Mesendoderm (in vitro differentiated cells): ENCODE results near the gene POU6F1.

Experiments
- DNase-seq: peaks from one replicate; pipeline ENCODE4 v3.0.0; 2013
- H2AK5ac ChIP-seq: 2 replicates; pipeline ENCODE4 v1.6.1; 2013; ENCODE audit warnings: low read length, inconsistent platforms
- H2BK120ac ChIP-seq: 2 replicates; pipeline ENCODE4 v1.6.1; 2013; ENCODE audit warnings: low read depth, mild to moderate bottlenecking, low read length, moderate library complexity, mixed read lengths
- H2BK15ac ChIP-seq: replicated peaks from 2 replicates; pipeline ENCODE4 v1.6.1; 2013; ENCODE audit warnings: low read depth, mild to moderate bottlenecking, moderate library complexity
- H2BK5ac ChIP-seq: 2 replicates; pipeline ENCODE4 v1.6.1; 2013; ENCODE audit warnings: low read length, inconsistent platforms
- H3K18ac ChIP-seq: 2 replicates; pipeline ENCODE4 v1.6.1; 2013; ENCODE audit warnings: mild to moderate bottlenecking, low read length, mixed read lengths
- H3K23ac ChIP-seq: one replicate; pipeline ENCODE4 v1.6.1; 2013; ENCODE audit warnings: low read length
- H3K27ac ChIP-seq: 2 replicates; pipeline ENCODE4 v1.5.1; 2013; ENCODE audit warnings: low read depth, mild to moderate bottlenecking, inconsistent platforms, low read length, moderate library complexity
- H3K27me3 ChIP-seq: 2 replicates; pipeline ENCODE4 v1.6.1; 2013; ENCODE audit warnings: low read length, control low read depth, mild to moderate bottlenecking, inconsistent platforms; ENCODE audit not compliant: insufficient read depth, poor library complexity
- H3K36me3 ChIP-seq: 2 replicates; pipeline ENCODE4 v1.6.1; 2013; ENCODE audit warnings: low read length, inconsistent platforms; ENCODE audit not compliant: control insufficient read depth, insufficient read depth
- H3K4ac ChIP-seq: one replicate; pipeline ENCODE4 v1.6.1; 2013; ENCODE audit warnings: low read depth, mild to moderate bottlenecking, low read length, moderate library complexity
- H3K4me1 ChIP-seq: 2 replicates; pipeline ENCODE4 v1.6.1; 2013; ENCODE audit warnings: low read depth, low read length, inconsistent platforms; ENCODE audit not compliant: control insufficient read depth
- H3K4me2 ChIP-seq: 2 replicates; pipeline ENCODE4 v1.6.1; 2013; ENCODE audit warnings: low read length
- H3K4me3 ChIP-seq: 2 replicates; pipeline ENCODE4 v1.5.1; 2013; ENCODE audit warnings: mild to moderate bottlenecking, low read length
- H3K56ac ChIP-seq: one replicate; pipeline ENCODE4 v1.6.1; 2013; ENCODE audit warnings: low read length
- H3K79me1 ChIP-seq: 2 replicates; pipeline ENCODE4 v1.6.1; 2013; ENCODE audit warnings: low read length, inconsistent platforms
- H3K79me2 ChIP-seq: 2 replicates; pipeline ENCODE4 v1.6.1; 2013; ENCODE audit warnings: mild to moderate bottlenecking, low read length; ENCODE audit not compliant: control insufficient read depth, insufficient read depth
- H3K9ac ChIP-seq: 2 replicates; pipeline ENCODE4 v1.6.1; 2013; ENCODE audit warnings: low read length, inconsistent platforms
- H4K5ac ChIP-seq: one replicate; pipeline ENCODE4 v1.6.1; 2013; ENCODE audit warnings: low read length
- H4K8ac ChIP-seq: one replicate; pipeline ENCODE4 v1.6.1; 2013; ENCODE audit warnings: low read depth, mild to moderate bottlenecking, control low read depth, low read length, moderate library complexity
- WGBS: extraction: QIAGEN DNeasy Blood & Tissue Kit; methylation state at CpG from one replicate; pipeline ENCODE4 v1.1.7; 2013; ENCODE audit warnings: low lambda C conversion rate, missing lambda C conversion rate; ENCODE audit not compliant: insufficient coverage; ENCODE audit errors: extremely low coverage; 5-methylcytosine and 5-hydroxymethylcytosine counted together

The POU6F1 gene

GRCh38 chr12:51199366-51199945 is 18.4 kb downstream of the POU6F1 start:
- no peak overlapping the region for H4K5ac ChIP-seq
- WGBS, result no CpG with 5 or more reads among the region's 10 CpGs
- H3K4me3 ChIP-seq, result no peak overlapping the region
- no peak overlapping the region for H3K9ac ChIP-seq
- H4K8ac ChIP-seq, result no peak overlapping the region
- no peak overlapping the region for H2BK120ac ChIP-seq
- no peaks in the 10 kb centered on the region for H3K36me3 ChIP-seq
- H3K23ac ChIP-seq, result no peak overlapping the region
- no peaks in the 10 kb centered on the region for H3K27me3 ChIP-seq
- no peak overlapping the region for H2BK5ac ChIP-seq
- H3K4me1 ChIP-seq, result no peaks in the 10 kb centered on the region
- no peaks in the 10 kb centered on the region for H3K79me2 ChIP-seq
- H3K27ac ChIP-seq, result no peak overlapping the region
- no peak overlapping the region for H3K18ac ChIP-seq
- H3K4ac ChIP-seq, result no peak overlapping the region
- no peak for DNase-seq
- no peak overlapping the region for H2BK15ac ChIP-seq
- H3K56ac ChIP-seq, result no peak overlapping the region
- H3K79me1 ChIP-seq, result no peaks in the 10 kb centered on the region
- no peak overlapping the region for H3K4me2 ChIP-seq
- H2AK5ac ChIP-seq, result no peak overlapping the region

GRCh38 chr12:51198568-51199365 is 19.1 kb downstream of the POU6F1 start:
- Histone ChIP-seq H4K8ac (no peak overlapping the region), H3K36me3 (no peaks in the 10 kb centered on the region), H3K79me2 (no peaks in the 10 kb centered on the region), H2BK15ac (no peak overlapping the region), H3K23ac (no peak overlapping the region), H3K4me3 (no peak overlapping the region), H2BK120ac (no peak overlapping the region), H3K79me1 (no peaks in the 10 kb centered on the region), H3K27ac (no peak overlapping the region), H4K5ac (no peak overlapping the region), H3K4ac (no peak overlapping the region), H2BK5ac (no peak overlapping the region), H3K9ac (no peak overlapping the region), H3K4me1 (no peaks in the 10 kb centered on the region), H3K27me3 (no peaks in the 10 kb centered on the region), H3K56ac (no peak overlapping the region), H2AK5ac (no peak overlapping the region), H3K4me2 (no peak overlapping the region), H3K18ac (no peak overlapping the region)
- no peak for DNase-seq
- WGBS, result no CpG with 5 or more reads among the region's 16 CpGs

- Histone ChIP-seq H3K36me3 (no peaks in the 10 kb centered on the region), H3K4me3 (no peak overlapping the region), H3K4me2 (no peak overlapping the region), H2AK5ac (no peak overlapping the region), H2BK120ac (no peak overlapping the region), H3K27ac (no peak overlapping the region), H3K79me2 (no peaks in the 10 kb centered on the region), H3K56ac (no peak overlapping the region), H3K9ac (no peak overlapping the region), H4K5ac (no peak overlapping the region), H3K4ac (no peak overlapping the region), H3K18ac (no peak overlapping the region), H3K4me1 (no peaks in the 10 kb centered on the region), H3K79me1 (no peaks in the 10 kb centered on the region), H3K27me3 (no peaks in the 10 kb centered on the region), H4K8ac (no peak overlapping the region), H3K23ac (no peak overlapping the region), H2BK15ac (no peak overlapping the region), H2BK5ac (no peak overlapping the region)
- WGBS, result no CpG with 5 or more reads among the region's 38 CpGs
- no peak for DNase-seq
These were observed 19.9 kb downstream of the POU6F1 start for GRCh38 chr12:51197736-51198567.

- Histone ChIP-seq H3K79me1 (no peaks in the 10 kb centered on the region), H3K79me2 (no peaks in the 10 kb centered on the region), H2BK5ac (no peak overlapping the region), H3K27me3 (no peaks in the 10 kb centered on the region), H3K9ac (no peak overlapping the region), H3K4me2 (no peak overlapping the region), H3K4ac (no peak overlapping the region), H3K27ac (no peak overlapping the region), H3K23ac (peak overlapping the region; percentile 24), H2BK120ac (no peak overlapping the region), H3K36me3 (no peaks in the 10 kb centered on the region), H3K4me3 (no peak overlapping the region), H4K8ac (no peak overlapping the region), H2BK15ac (no peak overlapping the region), H4K5ac (no peak overlapping the region), H3K18ac (no peak overlapping the region), H3K56ac (no peak overlapping the region), H2AK5ac (no peak overlapping the region), H3K4me1 (no peaks in the 10 kb centered on the region)
- no peak for DNase-seq
- no CpG with 5 or more reads among the region's 9 CpGs for WGBS
These were observed 21.3 kb downstream of the POU6F1 start for GRCh38 chr12:51196547-51196946.

GRCh38 chr12:51195841-51196240 is 22.0 kb downstream of the POU6F1 start:
- Histone ChIP-seq H3K27ac (no peak overlapping the region), H2BK120ac (no peak overlapping the region), H3K23ac (no peak overlapping the region), H3K27me3 (no peaks in the 10 kb centered on the region), H3K56ac (no peak overlapping the region), H2BK15ac (no peak overlapping the region), H3K9ac (no peak overlapping the region), H4K8ac (no peak overlapping the region), H3K4me3 (no peak overlapping the region), H3K18ac (no peak overlapping the region), H3K79me1 (no peaks in the 10 kb centered on the region), H2AK5ac (no peak overlapping the region), H4K5ac (no peak overlapping the region), H3K79me2 (no peaks in the 10 kb centered on the region), H3K4ac (no peak overlapping the region), H3K36me3 (no peaks in the 10 kb centered on the region), H3K4me2 (no peak overlapping the region), H2BK5ac (no peak overlapping the region), H3K4me1 (no peaks in the 10 kb centered on the region)
- WGBS, result no CpG with 5 or more reads among the region's 7 CpGs
- no peak for DNase-seq
